ENCODE data around the gene EVI5L. TPM values are rescaled to one million over a fixed set of nuclear protein-coding genes. Genes with fewer than 3 reads are reported as not detected.

Gene EVI5L
- total and polyA plus RNA-seq, 2 of the 13 experiments (the other 11 are each of a cell fraction or from before 2014, with no cell fraction given) = 1.7 to 2.4 TPM

DNA sequence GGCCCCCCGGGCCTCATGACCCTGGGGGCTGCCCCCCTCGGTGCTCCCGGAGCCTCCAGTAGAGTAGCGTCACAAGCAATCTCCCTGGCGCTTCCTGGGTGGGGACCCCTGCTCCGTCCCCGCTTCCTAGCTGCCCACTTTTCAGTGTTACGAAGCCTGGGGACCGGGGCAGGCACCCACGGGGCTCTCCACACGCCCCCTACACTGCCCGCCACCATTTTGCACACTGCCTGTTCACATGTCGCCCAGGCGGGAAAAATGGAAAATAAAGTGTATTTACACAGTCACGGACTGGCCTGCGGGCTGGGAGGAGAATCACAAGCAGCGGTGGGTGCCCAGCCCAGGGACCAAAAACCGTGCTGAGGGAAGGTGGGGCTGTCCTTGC is 34.7 kb downstream of the EVI5L start (continued):
- TF ChIP-seq, protein P1, sequence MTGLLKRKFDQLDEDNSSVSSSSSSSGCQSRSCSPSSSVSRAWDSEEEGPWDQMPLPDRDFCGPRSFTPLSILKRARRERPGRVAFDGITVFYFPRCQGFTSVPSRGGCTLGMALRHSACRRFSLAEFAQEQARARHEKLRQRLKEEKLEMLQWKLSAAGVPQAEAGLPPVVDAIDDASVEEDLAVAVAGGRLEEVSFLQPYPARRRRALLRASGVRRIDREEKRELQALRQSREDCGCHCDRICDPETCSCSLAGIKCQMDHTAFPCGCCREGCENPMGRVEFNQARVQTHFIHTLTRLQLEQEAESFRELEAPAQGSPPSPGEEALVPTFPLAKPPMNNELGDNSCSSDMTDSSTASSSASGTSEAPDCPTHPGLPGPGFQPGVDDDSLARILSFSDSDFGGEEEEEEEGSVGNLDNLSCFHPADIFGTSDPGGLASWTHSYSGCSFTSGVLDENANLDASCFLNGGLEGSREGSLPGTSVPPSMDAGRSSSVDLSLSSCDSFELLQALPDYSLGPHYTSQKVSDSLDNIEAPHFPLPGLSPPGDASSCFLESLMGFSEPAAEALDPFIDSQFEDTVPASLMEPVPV (CRISPR knock-in tag; IDR thresholded peaks at IDR 0.05) = no peak
- no peak for TF ChIP-seq ZNF30 (CRISPR knock-in tag; IDR thresholded peaks at IDR 0.05)
- no peak for TF ChIP-seq MYC (CRISPR knock-in tag; IDR thresholded peaks at IDR 0.05; ENCODE audit: borderline replicate concordance)
- no peak for TF ChIP-seq FOXO1 (CRISPR knock-in tag; IDR thresholded peaks at IDR 0.05)
- TF ChIP-seq, protein P2, sequence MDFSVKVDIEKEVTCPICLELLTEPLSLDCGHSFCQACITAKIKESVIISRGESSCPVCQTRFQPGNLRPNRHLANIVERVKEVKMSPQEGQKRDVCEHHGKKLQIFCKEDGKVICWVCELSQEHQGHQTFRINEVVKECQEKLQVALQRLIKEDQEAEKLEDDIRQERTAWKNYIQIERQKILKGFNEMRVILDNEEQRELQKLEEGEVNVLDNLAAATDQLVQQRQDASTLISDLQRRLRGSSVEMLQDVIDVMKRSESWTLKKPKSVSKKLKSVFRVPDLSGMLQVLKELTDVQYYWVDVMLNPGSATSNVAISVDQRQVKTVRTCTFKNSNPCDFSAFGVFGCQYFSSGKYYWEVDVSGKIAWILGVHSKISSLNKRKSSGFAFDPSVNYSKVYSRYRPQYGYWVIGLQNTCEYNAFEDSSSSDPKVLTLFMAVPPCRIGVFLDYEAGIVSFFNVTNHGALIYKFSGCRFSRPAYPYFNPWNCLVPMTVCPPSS (IDR thresholded peaks at IDR 0.05) = no peak
- no peak for TF ChIP-seq ZNF468 (CRISPR knock-in tag; IDR thresholded peaks at IDR 0.05)
- TF ChIP-seq, protein P3, sequence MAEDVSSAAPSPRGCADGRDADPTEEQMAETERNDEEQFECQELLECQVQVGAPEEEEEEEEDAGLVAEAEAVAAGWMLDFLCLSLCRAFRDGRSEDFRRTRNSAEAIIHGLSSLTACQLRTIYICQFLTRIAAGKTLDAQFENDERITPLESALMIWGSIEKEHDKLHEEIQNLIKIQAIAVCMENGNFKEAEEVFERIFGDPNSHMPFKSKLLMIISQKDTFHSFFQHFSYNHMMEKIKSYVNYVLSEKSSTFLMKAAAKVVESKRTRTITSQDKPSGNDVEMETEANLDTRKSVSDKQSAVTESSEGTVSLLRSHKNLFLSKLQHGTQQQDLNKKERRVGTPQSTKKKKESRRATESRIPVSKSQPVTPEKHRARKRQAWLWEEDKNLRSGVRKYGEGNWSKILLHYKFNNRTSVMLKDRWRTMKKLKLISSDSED (CRISPR knock-in tag; IDR thresholded peaks at IDR 0.05) = no peak
- no peak for TF ChIP-seq NRL (CRISPR knock-in tag; IDR thresholded peaks at IDR 0.05; ENCODE audit: borderline replicate concordance)
- no peak for TF ChIP-seq SIN3A (IDR thresholded peaks at IDR 0.05; ENCODE audit: borderline replicate concordance, low read depth, low read length)
- TF ChIP-seq ZSCAN30 (CRISPR knock-in tag; IDR thresholded peaks at IDR 0.05) = no peak
- no peak for TF ChIP-seq ZNF775 (CRISPR knock-in tag; IDR thresholded peaks at IDR 0.05; ENCODE audit: borderline replicate concordance)
- TF ChIP-seq, protein P4, sequence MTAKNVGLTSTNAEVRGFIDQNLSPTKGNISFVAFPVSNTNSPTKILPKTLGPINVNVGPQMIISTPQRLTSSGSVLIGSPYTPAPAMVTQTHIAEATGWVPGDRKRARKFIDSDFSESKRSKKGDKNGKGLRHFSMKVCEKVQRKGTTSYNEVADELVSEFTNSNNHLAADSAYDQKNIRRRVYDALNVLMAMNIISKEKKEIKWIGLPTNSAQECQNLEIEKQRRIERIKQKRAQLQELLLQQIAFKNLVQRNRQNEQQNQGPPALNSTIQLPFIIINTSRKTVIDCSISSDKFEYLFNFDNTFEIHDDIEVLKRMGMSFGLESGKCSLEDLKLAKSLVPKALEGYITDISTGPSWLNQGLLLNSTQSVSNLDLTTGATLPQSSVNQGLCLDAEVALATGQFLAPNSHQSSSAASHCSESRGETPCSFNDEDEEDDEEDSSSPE (CRISPR knock-in tag; IDR thresholded peaks at IDR 0.05) = peak; percentile 38; the same call in 1 of the 2 replicates
- TF ChIP-seq IKZF1 (IDR thresholded peaks at IDR 0.05) = no peak
- no peak for TF ChIP-seq ZNF329 (CRISPR knock-in tag; IDR thresholded peaks at IDR 0.05; ENCODE audit: low read depth)
- TF ChIP-seq, protein P5, sequence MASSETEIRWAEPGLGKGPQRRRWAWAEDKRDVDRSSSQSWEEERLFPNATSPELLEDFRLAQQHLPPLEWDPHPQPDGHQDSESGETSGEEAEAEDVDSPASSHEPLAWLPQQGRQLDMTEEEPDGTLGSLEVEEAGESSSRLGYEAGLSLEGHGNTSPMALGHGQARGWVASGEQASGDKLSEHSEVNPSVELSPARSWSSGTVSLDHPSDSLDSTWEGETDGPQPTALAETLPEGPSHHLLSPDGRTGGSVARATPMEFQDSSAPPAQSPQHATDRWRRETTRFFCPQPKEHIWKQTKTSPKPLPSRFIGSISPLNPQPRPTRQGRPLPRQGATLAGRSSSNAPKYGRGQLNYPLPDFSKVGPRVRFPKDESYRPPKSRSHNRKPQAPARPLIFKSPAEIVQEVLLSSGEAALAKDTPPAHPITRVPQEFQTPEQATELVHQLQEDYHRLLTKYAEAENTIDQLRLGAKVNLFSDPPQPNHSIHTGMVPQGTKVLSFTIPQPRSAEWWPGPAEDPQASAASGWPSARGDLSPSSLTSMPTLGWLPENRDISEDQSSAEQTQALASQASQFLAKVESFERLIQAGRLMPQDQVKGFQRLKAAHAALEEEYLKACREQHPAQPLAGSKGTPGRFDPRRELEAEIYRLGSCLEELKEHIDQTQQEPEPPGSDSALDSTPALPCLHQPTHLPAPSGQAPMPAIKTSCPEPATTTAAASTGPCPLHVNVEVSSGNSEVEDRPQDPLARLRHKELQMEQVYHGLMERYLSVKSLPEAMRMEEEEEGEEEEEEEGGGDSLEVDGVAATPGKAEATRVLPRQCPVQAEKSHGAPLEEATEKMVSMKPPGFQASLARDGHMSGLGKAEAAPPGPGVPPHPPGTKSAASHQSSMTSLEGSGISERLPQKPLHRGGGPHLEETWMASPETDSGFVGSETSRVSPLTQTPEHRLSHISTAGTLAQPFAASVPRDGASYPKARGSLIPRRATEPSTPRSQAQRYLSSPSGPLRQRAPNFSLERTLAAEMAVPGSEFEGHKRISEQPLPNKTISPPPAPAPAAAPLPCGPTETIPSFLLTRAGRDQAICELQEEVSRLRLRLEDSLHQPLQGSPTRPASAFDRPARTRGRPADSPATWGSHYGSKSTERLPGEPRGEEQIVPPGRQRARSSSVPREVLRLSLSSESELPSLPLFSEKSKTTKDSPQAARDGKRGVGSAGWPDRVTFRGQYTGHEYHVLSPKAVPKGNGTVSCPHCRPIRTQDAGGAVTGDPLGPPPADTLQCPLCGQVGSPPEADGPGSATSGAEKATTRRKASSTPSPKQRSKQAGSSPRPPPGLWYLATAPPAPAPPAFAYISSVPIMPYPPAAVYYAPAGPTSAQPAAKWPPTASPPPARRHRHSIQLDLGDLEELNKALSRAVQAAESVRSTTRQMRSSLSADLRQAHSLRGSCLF (CRISPR knock-in tag; IDR thresholded peaks at IDR 0.05; ENCODE audit: borderline replicate concordance) = no peak
